Right renal pelvis (tissue), 4 donors: ENCODE results near the gene ANG. TPM values are rescaled to one million over a fixed set of nuclear protein-coding genes. Genes with fewer than 3 reads are reported as not detected.
A peak's percentile ranks its signal among the peaks of the same experiment; 100 is the strongest.
"Not testable (repeated sequence)": the region's sequence is repeated elsewhere in the genome, so short reads cannot be mapped to it uniquely, and the experiment has no call there.

Source experiments
- DNase-seq, 4 donors: peaks; one replicate each; pipeline ENCODE4 v3.0.0-alpha.2; 2013; ENCODE audit warnings: low read depth in 4 of 4, low spot score in 3 of 4, missing footprints in 1 of 4
- polyA plus RNA-seq, 4 donors: library from polyadenylated mRNA; unstranded; fragments of 120-200 nt; gene quantifications; one replicate each; pipeline ENCODE4 v1.2.1, GENCODE V29; 2013; ENCODE audit not compliant: insufficient read length in 4 of 4

Gene ANG
- polyA plus RNA-seq, 4 donors, result 2.8 to 4.0 (median 3.8) TPM

DNA sequence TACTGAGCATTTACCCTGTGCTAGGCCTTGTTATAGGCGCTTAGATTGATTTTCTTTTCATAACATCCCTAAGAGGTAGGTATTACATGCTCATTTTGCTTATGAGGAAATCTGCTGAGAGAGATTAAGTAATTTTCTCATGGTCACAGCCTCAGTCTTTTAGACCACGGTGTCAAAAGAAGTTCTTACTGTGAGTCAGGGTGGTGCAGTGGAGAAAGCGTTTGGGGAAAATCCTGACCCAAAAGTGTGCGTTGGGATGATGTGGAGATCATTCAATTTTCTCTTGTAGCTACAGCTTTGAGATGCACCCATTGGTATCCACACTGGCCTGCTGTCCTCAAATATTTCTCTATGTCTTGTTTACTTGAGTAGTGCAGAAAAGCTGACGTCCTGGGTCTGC lies 8.2 kb downstream of the ANG start:
- DNase-seq, result no peak

DNA sequence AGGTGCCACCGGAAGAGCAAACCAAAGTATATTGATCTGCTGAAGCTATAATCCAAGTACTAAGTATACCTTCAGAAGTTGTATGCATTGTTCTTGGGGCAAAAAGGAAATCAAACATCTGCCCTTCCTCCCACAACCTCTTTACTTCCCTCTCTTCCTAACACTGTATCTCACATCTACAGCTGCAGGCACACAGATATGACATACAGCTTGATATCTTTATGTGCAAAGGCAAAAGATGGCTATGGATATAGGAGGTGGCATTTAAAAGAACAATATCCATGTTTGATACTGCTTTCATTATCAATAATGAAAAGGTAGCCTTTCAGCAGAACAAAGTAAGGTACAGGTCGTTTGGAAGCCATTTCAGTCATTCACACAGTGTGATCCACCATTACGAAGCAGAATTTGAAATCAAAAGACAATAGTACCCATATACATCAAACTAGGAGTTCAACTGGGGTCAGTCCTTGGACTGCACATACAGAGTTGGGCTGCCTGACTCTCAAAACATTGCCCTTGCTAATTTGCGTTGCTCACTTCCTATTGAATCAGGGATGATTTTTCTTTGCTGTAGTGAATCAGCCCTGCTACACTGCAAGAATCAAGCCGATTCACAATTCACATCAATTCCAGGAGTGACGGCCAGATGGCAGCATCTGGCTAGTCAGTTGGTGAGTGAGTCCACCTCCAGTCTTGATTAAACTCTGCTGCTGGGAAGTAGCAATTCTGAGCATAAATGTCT lies 8.9 kb downstream of the ANG start:
- DNase-seq, result peak in 2 of 4 donors; percentile 44 to 68

DNA sequence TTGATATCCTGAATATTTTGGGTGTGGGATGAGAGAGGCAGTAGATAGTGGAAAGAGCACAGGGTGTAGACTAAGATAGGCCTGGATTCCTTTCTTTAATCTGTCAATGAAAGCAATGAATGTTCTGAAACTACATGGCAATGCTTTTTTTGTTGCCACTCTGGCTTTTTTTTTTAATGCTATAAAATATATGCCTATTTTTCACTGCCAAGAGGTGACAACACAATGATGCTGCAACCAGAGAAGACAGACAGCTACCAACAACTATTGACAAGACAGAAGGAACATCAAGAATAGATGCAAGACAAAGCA lies 9.4 kb downstream of the ANG start:
- DNase-seq, result no peak

DNA sequence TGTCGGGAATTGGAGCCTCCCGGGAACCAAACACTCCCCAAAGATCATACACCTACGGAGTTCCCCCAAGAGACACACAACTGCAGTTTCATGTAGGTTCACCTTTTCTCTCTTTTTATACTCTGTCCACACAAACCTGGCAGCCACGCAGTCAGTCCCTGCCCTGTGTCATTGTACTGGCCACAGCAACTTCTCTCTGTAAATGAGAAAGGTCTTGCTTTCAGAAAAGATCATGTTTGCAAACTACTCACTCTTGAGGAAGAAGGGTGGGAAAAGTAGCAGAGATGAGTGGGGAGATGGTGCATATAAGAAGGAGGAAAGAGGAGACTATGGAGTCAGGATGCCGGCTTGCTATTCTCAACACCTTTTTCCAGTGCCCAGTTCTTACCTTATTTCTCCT lies 10.4 kb downstream of the ANG start:
- no peak for DNase-seq

DNA sequence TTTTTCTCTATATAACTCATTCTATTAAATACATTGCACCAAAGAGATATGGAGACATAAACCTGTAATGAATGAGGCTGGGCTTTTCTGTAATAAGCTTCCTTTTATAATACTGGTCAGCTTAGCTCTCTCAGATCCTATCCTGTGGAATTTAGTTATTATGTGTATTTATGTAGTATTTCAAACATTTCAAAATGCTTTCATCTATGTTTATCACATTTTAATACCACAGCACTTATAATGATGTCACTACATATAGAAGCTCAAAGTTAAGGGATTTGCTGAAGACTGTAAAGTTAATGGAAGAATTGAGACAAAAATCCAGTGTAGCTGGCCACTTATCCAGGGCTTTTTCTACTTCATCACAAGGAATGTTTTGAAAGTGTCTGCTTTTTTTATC lies 11.4 kb downstream of the ANG start:
- no peak for DNase-seq

DNA sequence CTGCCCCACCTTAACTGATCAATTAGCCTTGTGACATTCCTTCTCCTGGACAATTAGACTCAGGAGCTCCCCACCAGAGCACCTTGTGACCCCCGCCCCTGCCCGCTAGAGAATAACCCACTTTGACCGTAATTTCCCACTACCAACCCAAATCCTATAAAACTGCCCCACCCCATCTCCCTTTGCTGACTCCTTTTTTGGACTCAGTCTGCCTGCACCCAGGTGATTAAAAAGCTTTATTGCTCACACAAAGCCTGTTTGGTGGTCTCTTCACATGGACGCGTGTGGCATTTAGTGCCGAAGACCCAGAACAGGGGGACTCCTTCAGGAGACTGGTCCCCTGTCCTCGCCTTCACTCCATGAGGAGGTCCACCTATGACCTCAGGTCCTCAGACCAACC lies 12.4 kb downstream of the ANG start:
- not testable (repeated sequence) for DNase-seq

DNA sequence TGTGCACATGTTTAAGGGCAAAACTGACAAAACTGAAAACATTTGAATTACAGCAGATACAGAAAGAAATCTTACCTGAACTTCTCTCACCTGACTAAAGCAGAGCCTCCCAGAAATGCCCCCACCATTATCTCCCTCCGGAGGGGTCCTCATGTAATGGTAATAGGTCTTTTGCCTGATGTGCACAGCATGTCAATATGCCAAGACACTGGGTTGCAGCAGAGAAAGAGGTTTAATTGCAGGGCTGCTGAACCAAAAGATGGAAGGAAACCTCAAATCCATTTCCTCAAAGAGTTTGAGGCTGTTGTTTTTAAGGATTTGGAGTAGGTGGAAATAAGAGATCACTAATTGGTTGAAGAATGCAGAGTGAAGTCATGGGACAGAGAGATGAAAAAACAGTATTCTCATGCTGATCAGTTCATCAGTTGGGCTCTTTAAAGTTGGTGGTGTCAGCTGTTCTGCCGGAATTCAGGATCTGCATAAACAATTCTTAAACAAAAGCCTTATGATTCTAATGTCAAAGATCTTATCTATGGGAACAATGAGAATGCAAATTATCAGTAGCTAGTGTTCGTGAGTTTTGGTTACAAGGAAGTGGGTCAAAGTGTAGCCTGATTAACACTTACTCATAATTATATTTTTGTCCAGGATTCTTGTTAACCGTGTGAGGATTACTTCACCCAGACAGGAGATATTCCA lies 18.2 kb downstream of the ANG start:
- no peak for DNase-seq

DNA sequence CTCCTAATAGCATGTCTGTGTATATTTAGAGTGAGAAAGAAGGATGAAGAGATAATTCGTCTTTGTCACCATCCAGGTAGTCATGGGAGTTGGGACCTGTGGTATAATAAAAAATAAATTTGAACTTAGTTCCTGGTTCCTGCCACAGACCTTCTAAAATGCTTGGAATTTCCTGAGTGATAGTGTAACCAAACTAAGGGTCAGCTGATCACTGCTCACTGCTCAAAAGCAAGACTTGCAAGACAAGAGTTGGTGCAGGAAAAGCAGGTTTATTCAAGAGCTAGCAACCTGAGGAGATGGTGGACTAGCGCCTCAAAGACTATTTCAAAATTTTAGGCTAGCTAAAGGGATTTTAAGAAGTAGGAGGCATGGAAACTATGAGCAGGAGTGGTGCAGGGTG lies 19.1 kb downstream of the ANG start:
- no peak for DNase-seq

DNA sequence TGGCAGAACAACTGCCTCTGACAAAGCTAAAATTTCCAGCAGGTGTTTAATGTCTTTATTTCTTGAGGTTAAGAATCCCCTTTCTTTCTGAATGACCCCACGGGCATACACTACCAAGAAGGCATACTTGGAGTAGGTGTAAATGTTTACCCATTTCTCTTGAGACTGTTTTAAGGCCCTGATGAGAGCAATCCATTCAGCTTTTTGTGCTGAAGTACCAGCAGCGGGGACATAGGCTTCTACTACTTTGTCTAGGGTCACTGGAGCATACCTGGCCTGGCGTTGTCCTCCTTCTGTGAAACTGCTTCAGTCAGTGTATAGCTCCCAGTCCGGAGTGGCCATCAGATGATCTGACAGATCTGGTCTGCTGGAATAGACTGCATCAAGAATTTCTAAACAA lies 22.7 kb downstream of the ANG start:
- DNase-seq, result no peak

DNA sequence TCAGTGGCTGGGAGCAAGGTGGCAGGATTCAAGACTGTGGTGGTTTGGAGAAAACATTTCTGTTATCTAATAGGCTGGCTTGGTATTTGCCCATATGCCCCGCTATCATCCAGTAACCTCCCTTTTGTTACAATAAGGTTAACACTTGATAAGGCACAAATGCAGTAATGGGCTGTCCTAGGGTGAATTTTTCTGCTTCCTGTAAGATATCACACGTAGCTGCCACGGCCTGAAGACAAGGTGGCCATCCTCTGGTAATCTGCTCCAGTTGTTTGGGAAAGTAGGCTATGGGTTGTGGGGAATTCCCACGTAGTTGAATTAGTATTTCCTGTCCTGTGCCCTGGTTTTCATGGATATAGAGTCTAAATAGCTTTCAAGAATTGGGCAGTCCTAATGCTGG lies 23.1 kb downstream of the ANG start:
- DNase-seq, result no peak

DNA sequence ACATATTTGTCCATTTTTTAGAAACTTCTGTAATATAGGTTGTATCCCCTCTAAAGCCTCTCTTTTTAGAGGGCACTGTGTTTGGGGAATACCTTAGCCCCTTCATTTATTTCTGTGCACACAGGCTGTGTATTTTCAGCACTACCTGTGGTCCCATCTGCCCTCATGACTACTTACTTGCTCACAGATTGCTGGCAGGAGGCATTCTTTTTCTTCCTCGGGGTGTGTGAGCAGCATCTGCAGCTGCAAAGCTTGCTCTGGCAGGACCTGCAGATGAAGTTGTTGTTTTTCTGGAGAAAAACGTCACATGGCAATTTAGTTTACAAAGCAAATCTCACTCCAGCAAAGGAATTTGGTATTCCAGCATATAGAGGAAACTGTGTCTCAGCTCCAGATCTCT lies 24.3 kb downstream of the ANG start:
- no peak for DNase-seq

DNA sequence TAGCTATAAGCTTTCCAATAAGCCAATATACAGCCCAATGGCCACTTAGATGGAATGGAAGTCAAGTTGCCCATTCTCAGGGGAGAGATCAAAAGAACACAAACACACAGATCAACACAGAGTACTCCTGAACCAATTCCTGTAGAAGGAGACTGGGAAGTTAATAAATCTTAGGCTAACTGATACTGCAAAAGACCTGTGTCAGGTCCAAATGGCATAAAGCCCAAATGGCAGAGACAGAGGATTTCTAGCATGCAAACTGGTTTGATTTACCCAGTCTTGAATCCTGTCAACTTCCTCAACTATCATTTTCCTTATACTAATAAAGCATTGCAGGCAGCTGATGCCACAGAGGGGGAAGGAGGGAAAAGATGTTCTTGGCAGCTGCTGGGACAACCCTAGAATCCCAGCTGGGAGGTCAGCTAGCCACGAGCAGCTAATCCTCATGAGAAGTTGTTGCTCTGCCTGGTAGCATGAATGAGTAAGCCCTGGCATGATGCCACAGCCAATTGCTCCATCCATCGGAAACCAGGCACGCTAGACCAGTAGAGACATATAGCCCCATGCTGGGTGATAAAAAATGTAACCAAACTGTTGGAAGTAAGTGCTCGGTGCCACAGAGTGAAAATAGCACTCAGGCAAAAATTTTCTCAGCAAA lies 26.2 kb downstream of the ANG start:
- no peak for DNase-seq

DNA sequence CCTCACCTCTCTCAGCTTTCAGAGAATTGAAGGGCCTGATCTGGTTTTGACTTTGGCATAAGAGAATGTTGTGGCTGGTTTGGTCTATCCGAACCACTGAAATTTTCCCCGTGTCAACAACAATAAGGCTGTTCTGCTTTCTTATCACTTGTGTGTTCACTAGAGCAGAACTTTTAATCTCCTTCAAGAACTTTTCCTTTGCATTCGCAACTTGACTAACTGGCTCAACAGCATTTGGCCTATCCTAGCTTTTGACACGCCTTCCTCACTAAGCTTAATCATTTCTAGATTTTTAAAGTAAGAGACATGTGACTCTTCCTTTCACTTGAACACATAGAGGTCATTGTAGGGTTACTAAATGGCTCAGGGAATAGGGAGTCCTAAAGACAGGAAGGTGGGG lies 31.2 kb downstream of the ANG start:
- DNase-seq, result peak; percentile 23 to 61 (median 56)

DNA sequence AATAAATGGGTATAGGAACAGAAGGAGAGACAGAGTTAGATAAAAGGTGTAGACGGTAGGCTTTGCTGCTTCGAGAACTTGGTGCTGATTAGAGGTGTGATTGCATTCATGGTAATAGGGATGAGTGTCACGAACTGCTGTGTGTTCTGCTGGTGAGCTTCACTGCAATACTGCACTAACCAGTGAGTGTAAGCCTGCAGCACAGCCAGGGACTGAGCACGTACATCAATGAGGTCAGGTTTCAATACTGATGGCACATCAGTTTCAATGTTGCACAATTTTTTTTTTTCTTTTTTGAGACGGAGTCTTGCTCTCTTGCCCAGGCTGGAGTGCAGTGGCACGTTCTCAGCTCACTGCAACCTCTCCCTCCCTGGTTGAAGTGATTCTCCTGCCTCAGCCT lies 32.2 kb downstream of the ANG start:
- DNase-seq, result no peak

DNA sequence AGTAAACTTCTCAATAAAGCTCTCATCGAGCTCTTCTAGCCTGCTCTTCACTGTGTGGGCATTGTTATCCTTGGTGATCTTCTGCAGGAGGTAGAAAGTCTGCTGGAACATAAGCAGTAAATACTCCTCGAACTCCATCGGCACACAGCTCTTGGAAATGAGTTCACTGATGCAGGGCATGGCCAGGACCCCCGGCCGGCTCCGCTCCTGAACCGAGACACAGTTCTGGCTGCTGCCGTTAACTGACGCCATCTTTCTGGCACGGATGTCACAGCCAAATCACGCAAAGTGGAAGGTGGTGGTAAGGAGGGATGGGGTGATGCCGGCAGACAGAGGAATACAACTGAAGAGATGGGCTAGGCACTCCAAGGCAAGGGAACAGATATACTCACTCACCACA lies 33.5 kb downstream of the ANG start:
- DNase-seq, result no peak

DNA sequence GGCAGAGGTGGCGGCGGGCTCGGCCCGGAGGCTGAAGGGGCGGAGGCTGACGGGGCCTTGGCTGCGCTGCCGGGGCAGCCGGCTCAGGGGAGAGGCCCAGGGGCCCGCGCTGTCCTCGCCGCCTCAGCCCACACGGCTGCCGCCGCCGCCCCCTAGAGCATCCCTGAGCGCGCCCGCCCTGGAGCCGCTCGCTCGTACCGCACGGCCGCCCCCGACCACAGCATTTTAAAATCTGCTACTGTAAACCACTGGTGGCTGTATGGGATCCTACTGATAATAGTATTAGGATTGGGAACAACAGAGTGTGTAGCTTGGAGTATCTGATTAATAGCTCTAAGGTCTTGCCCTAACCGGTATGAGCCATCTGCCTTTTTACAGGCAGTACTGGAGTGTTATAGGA lies 34.9 kb downstream of the ANG start:
- DNase-seq, result no peak

DNA sequence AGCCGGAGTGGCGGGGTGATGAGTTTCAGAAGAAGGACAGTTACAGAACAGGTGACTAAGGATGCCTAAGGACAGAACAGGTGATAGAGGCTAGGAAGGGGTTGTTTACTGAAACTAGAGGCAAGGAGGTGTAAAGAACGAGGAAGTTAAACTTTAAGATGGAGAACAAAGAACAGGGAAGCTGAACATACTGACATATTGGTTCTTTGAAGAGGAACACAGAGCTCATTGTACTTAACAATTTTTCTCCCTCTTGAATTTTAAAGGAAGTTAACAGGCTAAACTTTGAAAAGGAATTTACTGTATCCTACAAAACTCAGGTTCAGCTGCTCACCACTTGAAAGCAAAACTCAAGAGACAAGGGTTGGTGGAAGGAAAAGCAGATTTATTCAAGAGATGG lies 37.6 kb downstream of the ANG start:
- DNase-seq, result not testable (repeated sequence)

DNA sequence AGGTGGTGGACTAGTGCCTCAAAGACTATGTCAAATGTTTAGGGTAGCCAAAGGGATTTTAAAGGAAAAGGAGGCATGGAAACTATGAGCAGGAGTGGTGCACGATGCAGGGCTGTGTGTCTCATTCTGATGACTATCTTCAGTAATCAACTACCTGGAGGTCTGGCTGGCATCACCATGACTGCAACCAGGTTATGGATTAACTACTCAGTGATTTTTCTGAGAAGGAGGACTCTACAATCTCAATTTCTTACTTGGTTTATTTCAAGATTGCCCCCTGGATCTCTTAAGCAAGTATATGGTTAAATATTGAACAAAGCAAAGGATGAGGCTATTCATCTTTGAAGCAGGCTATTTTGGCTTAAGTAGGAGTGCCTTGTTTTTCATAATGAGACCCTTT lies 38.0 kb downstream of the ANG start:
- DNase-seq, result no peak

DNA sequence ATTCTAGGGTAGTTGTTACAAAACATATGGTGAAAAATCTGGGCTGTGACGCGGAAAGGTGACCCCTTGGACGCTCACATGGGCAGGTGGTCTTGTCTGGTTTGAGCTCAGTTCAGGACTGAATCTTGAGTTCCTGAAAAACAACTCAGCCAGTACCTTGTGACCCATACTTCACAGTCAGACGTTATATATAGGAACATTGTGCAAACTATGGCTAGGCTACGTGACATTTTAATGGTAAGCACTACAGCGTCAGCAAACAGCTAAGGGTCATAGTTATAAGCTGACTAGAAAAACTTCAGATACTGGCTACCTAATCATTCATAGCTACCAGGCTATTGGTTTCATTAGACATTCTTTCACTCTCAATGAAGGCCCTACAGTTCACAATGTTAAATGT lies 42.3 kb downstream of the ANG start:
- no peak for DNase-seq

DNA sequence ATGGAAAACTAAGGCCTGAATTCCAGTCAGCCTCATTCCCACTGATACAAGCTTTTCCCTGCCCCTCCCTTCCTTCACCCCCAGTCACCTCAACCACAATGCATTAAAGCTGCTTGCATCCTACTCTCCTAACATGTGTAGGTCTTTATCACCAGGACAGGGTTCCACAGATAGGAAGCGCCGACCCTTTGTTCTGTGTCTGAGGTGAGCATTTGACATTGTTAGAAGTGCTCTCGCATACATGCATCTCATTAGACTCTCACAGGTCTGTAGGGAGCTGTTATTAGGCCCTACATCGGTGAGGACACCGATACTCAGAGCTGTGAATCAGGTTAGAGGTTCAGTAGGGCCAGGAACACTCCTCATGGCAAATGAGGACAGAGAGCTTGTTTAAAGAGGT lies 43.9 kb downstream of the ANG start:
- DNase-seq, result no peak

DNA sequence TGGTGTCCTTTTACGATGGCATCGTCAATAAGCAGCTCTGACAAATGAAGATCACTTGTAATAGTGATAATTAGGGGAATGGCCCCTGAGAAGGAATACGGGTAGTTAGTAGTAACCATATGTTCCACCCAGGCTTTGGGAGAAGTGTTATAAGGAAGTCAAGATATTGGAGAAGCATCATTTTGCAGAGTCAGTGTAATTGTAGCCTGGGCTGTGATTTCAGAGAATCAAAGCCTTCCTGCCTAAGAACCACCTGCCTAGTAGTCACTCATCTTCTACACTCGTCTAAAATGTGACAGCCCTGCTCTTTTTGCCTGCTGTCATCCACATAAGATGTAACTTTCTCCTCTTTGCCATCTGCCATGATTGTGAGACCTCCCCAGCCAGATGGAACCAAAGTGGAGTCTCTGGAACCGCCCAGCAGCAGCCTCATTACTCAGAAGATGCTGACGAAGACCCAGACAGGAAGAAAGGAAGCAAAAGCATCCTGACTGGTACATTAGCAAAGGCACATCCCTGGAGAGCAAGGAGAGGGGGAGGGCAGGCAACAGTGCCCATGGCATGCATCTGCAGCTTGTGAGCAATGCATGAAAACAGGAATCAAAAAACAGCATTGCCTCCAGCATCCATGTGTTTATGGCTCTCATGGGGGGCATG lies 44.5 kb downstream of the ANG start:
- no peak for DNase-seq
